ENCODE data around the gene ADAMTS12.

ADAMTS12 gene

GRCh38 chr5:33696411-33696810 is 195.4 kb downstream of the ADAMTS12 start:
- no peak for DNase-seq

- no peak for DNase-seq
Measured at GRCh38 chr5:33692980-33693379, 198.8 kb downstream of the ADAMTS12 start.

- no peak for DNase-seq
Measured at GRCh38 chr5:33691856-33692255, 199.9 kb downstream of the ADAMTS12 start.

DNA sequence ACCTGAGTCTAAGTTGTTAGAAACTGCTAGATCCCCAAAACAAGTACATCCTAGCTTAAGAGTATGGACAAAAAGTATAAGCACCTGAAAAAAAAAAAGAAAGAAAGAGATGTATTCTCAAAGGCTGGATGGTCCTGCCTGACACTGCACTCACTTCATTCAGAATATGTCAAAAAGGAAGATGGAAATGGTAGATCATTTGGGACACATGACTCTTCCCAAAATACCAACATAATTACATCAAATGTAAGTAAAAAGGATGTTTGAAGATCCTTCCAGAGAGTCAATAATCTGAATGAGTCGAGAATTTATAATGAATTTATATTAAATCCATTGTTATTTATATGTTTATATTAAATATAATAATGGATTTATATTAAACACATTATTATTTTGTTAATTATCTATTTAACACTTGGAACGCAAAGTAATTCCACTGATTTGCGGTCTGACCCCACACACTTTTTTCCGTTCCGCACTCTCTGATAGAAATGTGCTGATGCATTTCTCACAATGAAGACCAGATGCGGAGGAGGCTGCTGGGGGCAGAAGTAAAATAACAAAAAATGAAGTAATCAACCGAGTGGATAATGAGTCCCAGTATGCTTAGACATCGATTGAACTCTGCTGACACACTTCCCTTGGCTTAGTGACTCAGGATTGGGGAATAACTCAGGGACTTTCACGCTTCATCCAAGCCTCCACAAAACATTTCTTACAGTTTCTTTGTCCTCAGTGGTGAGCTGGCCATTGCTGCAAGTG is 201.2 kb downstream of the ADAMTS12 start:
- DNase-seq, result no peak

DNA sequence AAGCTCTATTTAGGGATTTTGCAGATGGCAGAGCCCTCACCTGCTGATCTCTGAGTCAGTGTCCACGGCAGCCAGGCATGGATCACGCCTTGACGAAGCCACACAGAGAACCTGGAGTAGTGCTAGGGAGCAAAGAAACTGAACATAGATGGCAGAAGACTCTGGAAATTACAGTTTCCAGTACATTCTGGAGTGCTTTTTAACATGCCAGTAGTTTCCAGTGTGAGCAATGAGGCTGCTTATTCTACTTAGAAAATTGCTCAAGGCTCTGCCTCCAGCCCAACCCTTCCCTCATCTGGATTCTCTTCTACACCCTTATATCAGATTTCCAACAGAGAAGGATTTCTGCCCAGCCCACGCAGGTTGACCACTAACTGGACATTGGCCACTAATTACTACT is 203.3 kb downstream of the ADAMTS12 start:
- no peak for DNase-seq

- DNase-seq, result no peak
Measured at GRCh38 chr5:33688066-33688465, 203.7 kb downstream of the ADAMTS12 start.

GRCh38 chr5:33685873-33686755 is 205.7 kb downstream of the ADAMTS12 start:
- DNase-seq, result no peak

GRCh38 chr5:33684496-33685159 is 207.2 kb downstream of the ADAMTS12 start:
- DNase-seq, result no peak

- DNase-seq, result no peak
Measured at GRCh38 chr5:33679791-33680190, 212.0 kb downstream of the ADAMTS12 start.

DNA sequence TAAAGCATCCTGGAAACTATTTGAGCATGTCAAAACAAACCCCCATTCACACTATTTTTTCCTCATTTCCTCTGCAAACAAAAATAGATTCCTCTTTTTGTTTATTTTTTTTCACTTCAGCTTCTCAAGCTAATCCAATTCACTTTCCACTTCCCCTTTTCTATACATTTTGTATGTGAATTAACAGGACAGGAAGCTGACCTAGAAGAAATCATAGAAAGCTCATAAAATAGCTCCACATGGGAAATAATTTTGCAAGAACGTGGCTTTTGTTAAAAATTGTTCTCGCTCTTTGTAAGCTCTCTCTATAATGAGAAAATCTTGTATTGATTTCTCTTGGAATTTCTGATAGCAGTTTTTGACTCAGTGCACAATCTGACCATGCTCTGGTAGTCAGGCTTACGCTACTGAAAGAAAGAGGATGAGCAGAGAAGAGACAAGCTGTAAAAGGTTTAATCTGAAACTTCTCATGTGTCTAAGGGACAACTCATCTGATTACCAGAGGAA is 215.8 kb downstream of the ADAMTS12 start:
- DNase-seq, result no peak

DNA sequence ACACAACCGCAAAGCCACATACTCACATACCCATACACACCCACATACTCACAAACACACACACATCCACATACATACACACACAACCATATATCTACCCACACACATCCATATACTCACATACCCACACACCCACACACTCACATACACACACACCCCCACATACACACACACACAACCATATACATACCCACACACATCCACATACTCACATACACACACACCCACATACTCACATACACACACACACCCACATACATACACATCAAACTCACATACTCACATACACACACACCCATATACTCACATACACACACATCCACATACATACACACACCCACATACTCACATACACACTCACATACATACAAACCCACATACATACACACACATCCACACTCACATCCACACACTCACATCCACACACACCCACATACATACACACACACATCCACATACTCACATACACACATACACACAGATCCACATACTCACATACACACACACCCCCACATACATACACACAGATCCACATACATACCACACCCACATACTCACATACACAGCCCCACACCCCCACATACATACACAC is 220.0 kb downstream of the ADAMTS12 start:
- no peak for DNase-seq

GRCh38 chr5:33662722-33663427 is 228.9 kb downstream of the ADAMTS12 start:
- DNase-seq, result no peak

- DNase-seq, result no peak
Measured at GRCh38 chr5:33659526-33660169, 232.1 kb downstream of the ADAMTS12 start.

- DNase-seq, result no peak
Measured at GRCh38 chr5:33657804-33658440, 233.9 kb downstream of the ADAMTS12 start.

GRCh38 chr5:33657176-33657575 is 234.6 kb downstream of the ADAMTS12 start:
- DNase-seq, result no peak

- DNase-seq, result no peak
Measured at GRCh38 chr5:33650911-33651310, 240.9 kb downstream of the ADAMTS12 start.

GRCh38 chr5:33649549-33650482 is 242.0 kb downstream of the ADAMTS12 start:
- DNase-seq, result no peak

GRCh38 chr5:33641744-33642505 is 249.9 kb downstream of the ADAMTS12 start:
- peak; percentile 12 for DNase-seq

- DNase-seq, result no peak
Measured at GRCh38 chr5:33639474-33639873, 252.3 kb downstream of the ADAMTS12 start.

All from CD4-positive, alpha-beta T cell treated with Interleukin-17A for 1 hour (primary cell).